Mucosa of descending colon (tissue), 3 donors: ENCODE data around the gene CCL19. TPM values are rescaled to one million over a fixed set of nuclear protein-coding genes. Genes with fewer than 3 reads are reported as not detected.

Source experiments
- ATAC-seq: fragments of 200-7000 bp; cut with Tn5 transposase; one replicate; pipeline ENCODE4 v1.9.1; 2020; ENCODE audit warnings: mild to moderate bottlenecking, moderate library complexity
- DNase-seq, 3 donors: peaks; one replicate each; pipeline ENCODE4 v3.0.0-alpha.2; 2020
- H3K36me3 ChIP-seq: fragments of 200-600 bp; one replicate; pipeline ENCODE4 v1.8.0; 2021; ENCODE audit warnings: low read depth, mild to moderate bottlenecking
- H3K4me1 ChIP-seq: fragments of 200-600 bp; one replicate; pipeline ENCODE4 v1.8.0; 2021; ENCODE audit warnings: low read depth, mild to moderate bottlenecking
- H3K4me3 ChIP-seq: fragments of 200-600 bp; one replicate; pipeline ENCODE4 v1.8.0; 2021; ENCODE audit warnings: mild to moderate bottlenecking
- H3K9me3 ChIP-seq: fragments of 200-600 bp; one replicate; pipeline ENCODE4 v1.8.0; 2021; ENCODE audit warnings: mild to moderate bottlenecking
- CTCF ChIP-seq: fragments of 200-600 bp; IDR thresholded peaks from one replicate; pipeline ENCODE4 v1.8.0; 2022; ENCODE audit warnings: antibody characterized with exemption, mild to moderate bottlenecking
- intact Hi-C, 2 donors: fragments of 100-400 bp; cut with DNase I in 1 of 2; cut with micrococcal nuclease in 1 of 2; formaldehyde crosslinking; loops; one replicate each; pipeline versions ENCODE4 v1.11.0 to v1.11.1; 2022; cut with DNase I, micrococcal nuclease
- total RNA-seq, 3 donors: library from RNA; stranded (reverse); fragmentation: NEBNext Ultra II Directional in 2 of 3; extraction: Animal tissue kit (Norgen Biotek cat#: 25700) in 2 of 3; gene quantifications; one replicate each; pipeline versions ENCODE4 v1.2.1 to v1.2.4, GENCODE V29; 2021 to 2023
- donor health status: DM: no; HTN: no; CAD: no; lungs with moderate emphysema.
- donor health status: DM: no; HTN: no; CAD: no.
- donor health status: DM: no; HTN: yes; CAD: no.

Gene CCL19
- total RNA-seq, 3 donors from 2014 or later = 1.3 to 8.7 (median 1.6) TPM

GRCh38 chr9:34664281-34665066, 26.6 kb downstream of the CCL19 start:
- DNase-seq = peak; percentile 77 to 97 (median 92)
- peak; percentile 87 for TF ChIP-seq CTCF
- intact Hi-C loops = no loop called here
- no peaks in the 10 kb centered on the region for H3K9me3 ChIP-seq
- H3K4me3 ChIP-seq = no peak overlapping the region
- peaks cover 10% of the 10 kb centered on the region for H3K4me1 ChIP-seq
- ATAC-seq = peak; percentile 39
- peaks cover 3% of the 10 kb centered on the region for H3K36me3 ChIP-seq

GRCh38 chr9:34663303-34663605, 27.8 kb downstream of the CCL19 start:
- DNase-seq = no peak
- TF ChIP-seq CTCF = no peak
- Histone ChIP-seq H3K4me1 (peaks cover 11% of the 10 kb centered on the region), H3K9me3 (no peaks in the 10 kb centered on the region), H3K36me3 (peaks cover 3% of the 10 kb centered on the region), H3K4me3 (no peak overlapping the region)
- intact Hi-C loops = no loop called here
- no peak for ATAC-seq

GRCh38 chr9:34662526-34663302, 28.4 kb downstream of the CCL19 start, which contains the start of gene CCL27:
Gene CCL27 (minus strand): TSS chr9:34662657. CDS start chr9:34662633, 24 bp downstream.
- Histone ChIP-seq H3K36me3 (peaks cover 3% of the 10 kb centered on the region), H3K4me1 (peaks cover 11% of the 10 kb centered on the region), H3K9me3 (no peaks in the 10 kb centered on the region), H3K4me3 (no peak within 1 kb of the TSS)
- intact Hi-C loops = no loop called here
- no peak for DNase-seq
- ATAC-seq = no peak
- TF ChIP-seq CTCF = no peak

GRCh38 chr9:34659592-34660253, 31.4 kb downstream of the CCL19 start:
- TF ChIP-seq CTCF = no peak
- intact Hi-C loops = no loop called here
- DNase-seq (peak in 2 of 3 donors; percentile 47 to 50), ATAC-seq (peak; percentile 73)
- Histone ChIP-seq H3K36me3 (no peaks in the 10 kb centered on the region), H3K4me1 (peaks cover 14% of the 10 kb centered on the region), H3K4me3 (no peak overlapping the region), H3K9me3 (no peaks in the 10 kb centered on the region)

- TF ChIP-seq CTCF = no peak
- no peaks in the 10 kb centered on the region for H3K36me3 ChIP-seq
Observed at GRCh38 chr9:34658461-34658860, 32.6 kb downstream of the CCL19 start.

More at GRCh38 chr9:34658461-34658860, 32.6 kb downstream of the CCL19 start:
- no peak overlapping the region for H3K4me3 ChIP-seq
- ATAC-seq (no peak), DNase-seq (no peak)
- intact Hi-C loops = no loop called here
- H3K4me1 ChIP-seq = peaks cover 10% of the 10 kb centered on the region
- H3K9me3 ChIP-seq = no peaks in the 10 kb centered on the region
